Activated naive CD8-positive, alpha-beta T cell (primary cell): Measurements from ENCODE around the gene TSPAN17.
A peak's percentile ranks its signal among the peaks of the same experiment; 100 is the strongest.

Experiments used
- H3K27ac Mint-ChIP-seq: one replicate; pipeline ENCODE4 v1.8.0; 2021; ENCODE audit warnings: mixed read lengths
- H3K27me3 Mint-ChIP-seq: one replicate; pipeline ENCODE4 v1.8.0; 2021; ENCODE audit warnings: mixed read lengths
- H3K36me3 Mint-ChIP-seq: one replicate; pipeline ENCODE4 v1.8.0; 2021; ENCODE audit warnings: mixed read lengths
- H3K4me1 Mint-ChIP-seq: one replicate; pipeline ENCODE4 v1.8.0; 2021; ENCODE audit warnings: low read depth, mixed read lengths
- H3K4me3 Mint-ChIP-seq: one replicate; pipeline ENCODE4 v1.8.0; 2021; ENCODE audit warnings: mild to moderate bottlenecking, mixed read lengths
- H3K9me3 Mint-ChIP-seq: one replicate; pipeline ENCODE4 v1.8.0; 2021; ENCODE audit warnings: low read depth, mixed read lengths

The TSPAN17 gene

DNA sequence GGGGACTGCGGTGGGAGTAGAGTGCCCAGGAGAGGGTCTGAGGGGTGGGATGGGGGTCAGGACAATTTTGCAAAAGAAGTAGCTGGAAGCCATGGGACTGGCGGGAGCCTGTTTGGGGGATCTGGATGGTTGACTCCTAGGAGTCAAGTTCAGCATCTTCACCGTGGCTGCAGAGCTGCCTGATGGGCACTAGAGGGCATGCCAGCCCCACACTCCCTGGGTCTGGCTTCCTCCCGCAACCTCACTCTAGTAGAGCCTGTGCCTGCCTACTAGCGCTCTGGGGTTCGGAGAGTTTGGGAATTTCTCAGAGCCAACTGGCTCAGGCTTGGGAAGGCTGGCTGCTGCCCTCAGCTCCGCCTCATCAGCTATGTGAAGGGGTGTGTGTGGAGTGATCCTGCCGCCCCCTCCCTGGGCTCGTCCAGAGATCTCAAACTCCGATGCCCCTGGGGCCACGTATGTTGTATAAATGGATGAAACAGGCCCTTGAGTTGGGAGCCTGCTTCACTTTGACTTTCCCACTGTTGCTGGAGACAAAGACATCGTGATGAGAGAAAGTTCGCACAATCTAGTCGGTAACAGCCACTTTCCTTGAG, 10.8 kb downstream of the TSPAN17 start:
- H3K27ac Mint-ChIP-seq = no peak overlapping the region
- H3K36me3 Mint-ChIP-seq = peaks cover 7% of the 10 kb centered on the region
- no peaks in the 10 kb centered on the region for H3K9me3 Mint-ChIP-seq
- H3K4me3 Mint-ChIP-seq = peak overlapping the region; percentile 71
- H3K27me3 Mint-ChIP-seq = no peaks in the 10 kb centered on the region
- H3K4me1 Mint-ChIP-seq = peaks cover 44% of the 10 kb centered on the region

DNA sequence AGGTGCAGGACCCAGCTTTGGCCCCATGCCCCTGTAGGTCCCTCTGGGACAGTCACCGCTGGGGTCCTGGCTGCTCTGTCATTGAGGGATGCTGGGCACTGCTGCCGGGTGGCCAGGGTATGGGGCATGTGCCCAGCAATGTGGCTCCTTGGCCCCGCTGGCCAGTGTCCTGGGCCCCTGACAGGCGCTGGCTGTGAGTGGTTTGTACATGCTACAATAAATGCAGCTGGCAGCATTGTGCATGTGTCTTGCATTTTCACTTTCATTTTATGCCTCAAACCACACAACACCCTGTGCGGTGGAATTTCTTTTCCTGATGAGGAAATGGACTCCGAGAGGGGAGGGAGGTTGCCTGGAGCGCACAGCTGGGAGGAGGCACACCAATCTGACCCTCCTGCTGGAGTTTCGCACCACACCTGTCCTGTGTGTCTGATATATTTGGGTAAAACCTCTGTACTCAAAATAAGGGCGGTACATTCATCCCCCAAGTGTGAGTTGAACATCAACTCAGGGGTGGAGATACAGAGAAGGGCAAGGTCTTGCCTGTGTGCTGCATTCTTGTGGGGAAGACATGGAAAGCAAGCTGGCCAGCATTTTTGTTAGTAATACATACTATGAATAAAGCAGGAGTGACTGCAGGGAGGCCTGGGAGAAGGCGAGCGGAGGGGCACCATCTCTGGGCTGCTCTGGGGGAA, 11.7 kb downstream of the TSPAN17 start:
- Mint-ChIP-seq H3K27ac (peak overlapping the region; percentile 46), H3K4me1 (peaks cover 36% of the 10 kb centered on the region), H3K4me3 (peak overlapping the region; percentile 71), H3K27me3 (peaks cover 5% of the 10 kb centered on the region), H3K9me3 (no peaks in the 10 kb centered on the region), H3K36me3 (no peaks in the 10 kb centered on the region)

- no peaks in the 10 kb centered on the region for H3K9me3 Mint-ChIP-seq
- peaks cover 9% of the 10 kb centered on the region for H3K27me3 Mint-ChIP-seq
- H3K36me3 Mint-ChIP-seq = no peaks in the 10 kb centered on the region
- H3K4me1 Mint-ChIP-seq = peaks cover 34% of the 10 kb centered on the region
- no peak overlapping the region for H3K4me3 Mint-ChIP-seq
- H3K27ac Mint-ChIP-seq = no peak overlapping the region
These were observed 12.2 kb downstream of the TSPAN17 start for GRCh38 chr5:176659512-176659839.

- no peaks in the 10 kb centered on the region for H3K9me3 Mint-ChIP-seq
- no peak overlapping the region for H3K4me3 Mint-ChIP-seq
- H3K4me1 Mint-ChIP-seq = peaks cover 31% of the 10 kb centered on the region
- no peaks in the 10 kb centered on the region for H3K36me3 Mint-ChIP-seq
- peaks cover 9% of the 10 kb centered on the region for H3K27me3 Mint-ChIP-seq
- no peak overlapping the region for H3K27ac Mint-ChIP-seq
These were observed 12.7 kb downstream of the TSPAN17 start for GRCh38 chr5:176659860-176660461.

DNA sequence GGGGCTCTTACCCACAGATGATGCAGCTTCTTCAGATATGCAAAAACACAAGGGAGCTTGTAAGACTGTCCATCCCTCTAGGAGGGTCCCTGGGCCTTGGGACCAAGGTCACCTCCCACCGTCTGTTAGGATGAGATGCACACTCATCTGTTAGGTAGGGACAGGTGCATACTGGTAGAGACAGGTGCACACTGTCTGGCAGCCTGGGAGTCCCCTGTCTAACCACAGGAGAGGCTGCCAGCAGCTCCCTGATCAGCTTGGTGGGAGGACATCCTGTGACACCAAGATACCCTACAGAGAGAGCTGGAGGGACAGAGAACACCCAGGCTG, 13.2 kb downstream of the TSPAN17 start:
- Mint-ChIP-seq H3K36me3 (no peaks in the 10 kb centered on the region), H3K27me3 (peaks cover 11% of the 10 kb centered on the region), H3K4me3 (no peak overlapping the region), H3K27ac (no peak overlapping the region), H3K4me1 (peaks cover 26% of the 10 kb centered on the region), H3K9me3 (no peaks in the 10 kb centered on the region)

GRCh38 chr5:176660860-176661641, 13.8 kb downstream of the TSPAN17 start:
- Mint-ChIP-seq H3K27ac (no peak overlapping the region), H3K36me3 (no peaks in the 10 kb centered on the region), H3K9me3 (no peaks in the 10 kb centered on the region), H3K4me1 (peaks cover 26% of the 10 kb centered on the region), H3K27me3 (peaks cover 12% of the 10 kb centered on the region), H3K4me3 (no peak overlapping the region)

GRCh38 chr5:176661676-176662075, 14.4 kb downstream of the TSPAN17 start:
- H3K27ac Mint-ChIP-seq = no peak overlapping the region
- H3K9me3 Mint-ChIP-seq = no peaks in the 10 kb centered on the region
- H3K4me3 Mint-ChIP-seq = no peak overlapping the region
- peaks cover 12% of the 10 kb centered on the region for H3K27me3 Mint-ChIP-seq
- no peaks in the 10 kb centered on the region for H3K36me3 Mint-ChIP-seq
- peaks cover 26% of the 10 kb centered on the region for H3K4me1 Mint-ChIP-seq

GRCh38 chr5:176662371-176663333, 15.4 kb downstream of the TSPAN17 start:
- no peak overlapping the region for H3K4me3 Mint-ChIP-seq
- no peaks in the 10 kb centered on the region for H3K36me3 Mint-ChIP-seq
- H3K27me3 Mint-ChIP-seq = peaks cover 13% of the 10 kb centered on the region
- H3K4me1 Mint-ChIP-seq = peaks cover 26% of the 10 kb centered on the region
- H3K9me3 Mint-ChIP-seq = no peaks in the 10 kb centered on the region
- no peak overlapping the region for H3K27ac Mint-ChIP-seq

DNA sequence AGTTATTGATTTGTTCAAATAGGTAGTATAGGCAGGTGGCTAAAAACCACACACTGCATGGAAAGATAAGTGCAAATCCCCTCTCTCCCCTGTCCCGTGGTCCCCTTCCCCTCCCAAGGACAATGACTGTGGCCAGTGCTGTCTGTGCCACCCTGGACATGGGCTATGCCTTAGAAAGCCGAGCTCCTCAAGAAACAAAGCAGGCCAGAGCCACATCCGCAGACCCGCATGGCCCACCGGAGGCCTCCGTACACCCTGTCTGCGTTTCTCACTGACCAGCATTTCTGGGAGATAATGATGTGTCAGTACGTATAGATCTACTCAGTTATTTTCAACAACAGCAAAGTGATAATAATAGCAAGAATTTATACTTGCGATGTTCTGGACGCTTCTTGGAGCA, 16.3 kb downstream of the TSPAN17 start:
- Mint-ChIP-seq H3K27ac (no peak overlapping the region), H3K9me3 (no peaks in the 10 kb centered on the region), H3K36me3 (no peaks in the 10 kb centered on the region), H3K4me1 (peaks cover 18% of the 10 kb centered on the region), H3K4me3 (no peak overlapping the region), H3K27me3 (peaks cover 13% of the 10 kb centered on the region)

DNA sequence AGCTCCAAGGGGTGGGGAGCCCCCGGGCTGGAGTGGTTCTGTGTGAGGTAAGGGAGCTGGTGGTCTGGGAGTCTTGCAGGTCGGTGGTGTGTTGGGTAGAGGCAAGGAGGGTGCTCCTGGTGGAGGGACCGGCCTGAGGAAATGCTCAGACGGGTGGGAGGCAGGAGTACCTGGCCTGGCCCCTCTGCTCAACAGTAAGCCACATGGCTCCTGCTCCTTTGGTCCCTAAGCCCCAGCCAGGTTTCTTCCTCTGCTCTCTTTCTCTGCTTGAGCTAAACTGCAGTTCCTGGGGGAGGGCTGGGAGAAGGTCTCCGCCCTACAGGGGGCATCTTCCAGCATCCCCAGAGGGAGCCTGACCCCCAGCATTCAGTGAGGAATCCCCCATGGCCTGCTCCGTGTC, 17.2 kb downstream of the TSPAN17 start:
- Mint-ChIP-seq H3K27ac (no peak overlapping the region), H3K27me3 (peaks cover 15% of the 10 kb centered on the region), H3K4me1 (peaks cover 9% of the 10 kb centered on the region), H3K9me3 (no peaks in the 10 kb centered on the region), H3K36me3 (no peaks in the 10 kb centered on the region), H3K4me3 (no peak overlapping the region)

GRCh38 chr5:176664886-176665285, 17.6 kb downstream of the TSPAN17 start:
- peaks cover 8% of the 10 kb centered on the region for H3K4me1 Mint-ChIP-seq
- no peak overlapping the region for H3K27ac Mint-ChIP-seq
- peaks cover 15% of the 10 kb centered on the region for H3K27me3 Mint-ChIP-seq

GRCh38 chr5:176665517-176665916, 18.2 kb downstream of the TSPAN17 start:
- Mint-ChIP-seq H3K27me3 (peaks cover 15% of the 10 kb centered on the region), H3K4me3 (no peak overlapping the region), H3K27ac (no peak overlapping the region), H3K9me3 (no peaks in the 10 kb centered on the region), H3K36me3 (no peaks in the 10 kb centered on the region), H3K4me1 (peaks cover 3% of the 10 kb centered on the region)

More at GRCh38 chr5:176664886-176665285, 17.6 kb downstream of the TSPAN17 start:
- H3K36me3 Mint-ChIP-seq = no peaks in the 10 kb centered on the region
- H3K9me3 Mint-ChIP-seq = no peaks in the 10 kb centered on the region
- H3K4me3 Mint-ChIP-seq = no peak overlapping the region

DNA sequence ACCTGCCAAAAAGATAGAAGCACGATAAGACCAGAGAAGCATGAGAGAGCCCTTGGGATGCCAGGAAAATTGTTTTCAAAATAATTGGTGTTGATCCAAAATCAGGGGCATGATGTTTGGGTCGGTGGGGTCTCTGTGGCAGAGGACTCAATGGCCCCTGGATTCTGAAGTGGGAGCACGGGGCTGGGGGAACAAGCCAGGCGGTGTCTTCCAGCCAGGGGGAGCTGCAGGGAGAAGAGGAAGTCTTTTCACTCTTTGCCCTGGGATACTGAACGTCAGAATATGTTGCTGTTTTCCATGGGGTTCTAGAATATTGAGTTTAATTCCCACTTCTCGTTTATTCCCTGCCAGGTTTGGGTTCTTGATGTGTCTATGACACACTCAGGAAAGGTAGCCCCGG, 20.4 kb downstream of the TSPAN17 start:
- H3K27me3 Mint-ChIP-seq = peaks cover 15% of the 10 kb centered on the region
- no peaks in the 10 kb centered on the region for H3K36me3 Mint-ChIP-seq
- H3K9me3 Mint-ChIP-seq = no peaks in the 10 kb centered on the region
- no peaks in the 10 kb centered on the region for H3K4me1 Mint-ChIP-seq
- H3K27ac Mint-ChIP-seq = no peak overlapping the region
- H3K4me3 Mint-ChIP-seq = no peak overlapping the region

DNA sequence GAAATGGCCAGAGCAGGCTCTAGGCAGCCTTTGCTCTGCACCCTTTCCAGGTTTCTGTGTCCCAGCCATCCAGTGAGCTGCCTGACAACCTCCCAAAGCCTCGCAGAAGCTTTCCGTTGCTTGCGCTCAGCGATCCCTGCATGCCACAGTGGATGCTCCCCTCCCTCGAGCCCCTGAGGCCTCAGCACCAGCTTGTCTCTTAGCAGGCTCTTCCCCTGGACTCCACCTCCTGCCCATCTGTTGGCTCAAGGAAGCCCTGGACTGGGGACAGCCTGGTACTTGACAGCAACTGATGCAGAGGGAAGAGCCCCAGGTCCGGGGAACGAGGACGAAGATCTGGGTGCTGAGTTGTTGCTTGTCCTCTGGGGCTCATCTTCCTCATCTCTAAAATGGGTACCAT, 23.2 kb downstream of the TSPAN17 start:
- no peak overlapping the region for H3K4me3 Mint-ChIP-seq
- H3K9me3 Mint-ChIP-seq = no peaks in the 10 kb centered on the region
- H3K4me1 Mint-ChIP-seq = no peaks in the 10 kb centered on the region
- H3K27me3 Mint-ChIP-seq = peaks cover 5% of the 10 kb centered on the region
- H3K27ac Mint-ChIP-seq = no peak overlapping the region
- no peaks in the 10 kb centered on the region for H3K36me3 Mint-ChIP-seq
